Osteocyte (in vitro differentiated cells): Measurements from ENCODE around the gene GRID1. TPM values are rescaled to one million over a fixed set of nuclear protein-coding genes. Genes with fewer than 3 reads are reported as not detected.
A peak's percentile ranks its signal among the peaks of the same experiment; 100 is the strongest.

ENCODE experiments used
- DNase-seq: peaks from one replicate; pipeline ENCODE4 v3.0.0; 2021; ENCODE audit warnings: mixed read lengths; ENCODE audit not compliant: unreplicated experiment; ENCODE audit errors: extremely low spot score
- H3K27ac Mint-ChIP-seq: one replicate; pipeline ENCODE4 v1.8.0; 2021; ENCODE audit warnings: mild to moderate bottlenecking, mixed read lengths; ENCODE audit not compliant: unreplicated experiment
- H3K27me3 Mint-ChIP-seq: one replicate; pipeline ENCODE4 v1.8.0; 2021; ENCODE audit warnings: mixed read lengths; ENCODE audit not compliant: unreplicated experiment
- H3K36me3 Mint-ChIP-seq: one replicate; pipeline ENCODE4 v1.8.0; 2021; ENCODE audit warnings: mixed read lengths; ENCODE audit not compliant: unreplicated experiment
- H3K4me1 Mint-ChIP-seq: one replicate; pipeline ENCODE4 v1.8.0; 2021; ENCODE audit warnings: mixed read lengths; ENCODE audit not compliant: unreplicated experiment
- H3K4me3 Mint-ChIP-seq: one replicate; pipeline ENCODE4 v1.8.0; 2021; ENCODE audit warnings: mild to moderate bottlenecking, moderate library complexity, mixed read lengths; ENCODE audit not compliant: unreplicated experiment
- H3K9me3 Mint-ChIP-seq: one replicate; pipeline ENCODE4 v1.8.0; 2021; ENCODE audit warnings: mixed read lengths; ENCODE audit not compliant: unreplicated experiment
- CTCF ChIP-seq: fragments of 200-600 bp; sonication (generic); IDR thresholded peaks from 2 replicates; pipeline ENCODE4 v1.5.0; 2021; ENCODE audit warnings: antibody characterized with exemption, mild to moderate bottlenecking, moderate library complexity
- total RNA-seq: library from RNA; stranded (reverse); gene quantifications from 2 replicates; pipeline ENCODE4 v1.2.1, GENCODE V29; 2021

Gene GRID1
- total RNA-seq, 1 donor from 2014 or later, result 0.11 TPM

GRCh38 chr10:86254081-86254480 lies 112.5 kb downstream of the GRID1 start:
- no peak for DNase-seq
- H3K4me3 Mint-ChIP-seq, result no peak overlapping the region
- no peaks in the 10 kb centered on the region for H3K4me1 Mint-ChIP-seq
- H3K36me3 Mint-ChIP-seq, result no peaks in the 10 kb centered on the region
- TF ChIP-seq CTCF, result no peak
- no peak overlapping the region for H3K27ac Mint-ChIP-seq
- H3K9me3 Mint-ChIP-seq, result no peaks in the 10 kb centered on the region
- H3K27me3 Mint-ChIP-seq, result peaks cover 3% of the 10 kb centered on the region

GRCh38 chr10:86253091-86254072 lies 113.2 kb downstream of the GRID1 start:
- Mint-ChIP-seq H3K27me3 (peaks cover 3% of the 10 kb centered on the region), H3K27ac (no peak overlapping the region), H3K36me3 (no peaks in the 10 kb centered on the region), H3K9me3 (no peaks in the 10 kb centered on the region), H3K4me3 (no peak overlapping the region), H3K4me1 (no peaks in the 10 kb centered on the region)
- DNase-seq, result peak; percentile 78
- no peak for TF ChIP-seq CTCF

- H3K27me3 Mint-ChIP-seq, result no peaks in the 10 kb centered on the region
- no peak for DNase-seq
- no peaks in the 10 kb centered on the region for H3K9me3 Mint-ChIP-seq
- H3K27ac Mint-ChIP-seq, result no peak overlapping the region
- H3K36me3 Mint-ChIP-seq, result no peaks in the 10 kb centered on the region
- H3K4me1 Mint-ChIP-seq, result no peaks in the 10 kb centered on the region
- no peak for TF ChIP-seq CTCF
- no peak overlapping the region for H3K4me3 Mint-ChIP-seq
Observed at GRCh38 chr10:86252556-86252955, 114.0 kb downstream of the GRID1 start.

- Mint-ChIP-seq H3K36me3 (no peaks in the 10 kb centered on the region), H3K27me3 (no peaks in the 10 kb centered on the region), H3K27ac (no peak overlapping the region), H3K4me3 (no peak overlapping the region), H3K9me3 (no peaks in the 10 kb centered on the region), H3K4me1 (no peaks in the 10 kb centered on the region)
- DNase-seq, result no peak
- no peak for TF ChIP-seq CTCF
Observed at GRCh38 chr10:86252079-86252478, 114.5 kb downstream of the GRID1 start.

- Mint-ChIP-seq H3K4me3 (no peak overlapping the region), H3K9me3 (no peaks in the 10 kb centered on the region), H3K27me3 (no peaks in the 10 kb centered on the region), H3K4me1 (no peaks in the 10 kb centered on the region), H3K36me3 (no peaks in the 10 kb centered on the region), H3K27ac (no peak overlapping the region)
- DNase-seq, result no peak
- TF ChIP-seq CTCF, result no peak
Observed at GRCh38 chr10:86251426-86251825, 115.2 kb downstream of the GRID1 start.
